Measurements from ENCODE around the gene HMGN1. TPM values are rescaled to one million over a fixed set of nuclear protein-coding genes. Genes with fewer than 3 reads are reported as not detected.

Gene HMGN1
- polyA plus RNA-seq, 1 of the 3 experiments (the other 2 are of a cell fraction), result 219 TPM

DNA sequence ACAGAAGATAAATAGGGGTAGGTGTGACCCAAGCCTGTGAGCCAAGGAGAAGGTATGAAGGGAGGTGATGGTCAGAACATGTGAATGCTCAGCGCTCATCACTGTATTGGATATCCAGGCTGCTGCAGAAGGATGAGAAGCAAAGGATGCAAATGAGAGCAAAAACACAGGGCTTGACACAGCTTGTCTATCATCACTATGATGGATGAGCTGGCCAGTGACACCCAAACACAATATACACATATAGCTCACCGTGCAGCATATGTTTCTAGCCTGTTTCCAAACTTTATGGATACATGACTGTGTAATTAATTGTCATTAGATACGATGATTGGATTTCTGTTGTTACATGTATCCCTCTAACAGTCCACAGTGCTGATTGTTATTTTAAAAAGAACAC is 13.8 kb upstream of the HMGN1 start:
- no peaks in the 10 kb centered on the region for H3K9me3 ChIP-seq
- 66% methylated on average over 3 of the region's 3 CpGs for WGBS (ENCODE audit: low lambda C conversion rate)
- no peak for DNase-seq
- no peak overlapping the region for H3K4me3 ChIP-seq (ENCODE audit: low read depth in 2 of 2, low read length in 1 of 2)
- H4K20me1 ChIP-seq (ENCODE audit: insufficient read depth), result no peaks in the 10 kb centered on the region
- ChIA-PET CTCF (interaction anchor here (0.7 kb wide), 1 partner anchor 11 kb away, joined by 3 read pairs; no protein-coding TSS in a partner anchor), POLR2A (interaction anchor here (1.7 kb wide), 1 partner anchor 17 kb away, joined by 5 read pairs; a partner anchor contains a TSS)
- no peak overlapping the region for H3K9ac ChIP-seq
- H3K9me2 ChIP-seq, result no peaks in the 10 kb centered on the region
- no peak overlapping the region for H3K4me2 ChIP-seq
- H3K27me3 ChIP-seq (ENCODE audit: insufficient read depth), result 0 out of 2 replicates have a peak, but pooled peaks cover 6% of the 10 kb centered on the region
- no peak overlapping the region for H2AFZ ChIP-seq (ENCODE audit: low read depth)
- no peaks in the 10 kb centered on the region for H3F3A ChIP-seq (replicated peaks; ENCODE audit: insufficient read depth)
- no peaks in the 10 kb centered on the region for H3K79me2 ChIP-seq (ENCODE audit: insufficient read depth)
- no peaks in the 10 kb centered on the region for H3K4me1 ChIP-seq (ENCODE audit: control insufficient read depth in 1 of 2, insufficient read depth in 2 of 2, low read depth in 1 of 2, low read length in 1 of 2)
- no peak for TF ChIP-seq CHD2 (IDR thresholded peaks at IDR 0.05; ENCODE audit: low read length, partially characterized antibody)
- no peak for TF ChIP-seq TCF12 (IDR thresholded peaks at IDR 0.05)
- TF ChIP-seq FOSL2 (IDR thresholded peaks at IDR 0.05; ENCODE audit: borderline replicate concordance, low read depth), result no peak
- no peak for TF ChIP-seq RFX5 (IDR thresholded peaks at IDR 0.05; ENCODE audit: low read length)
- TF ChIP-seq EZH2phosphoT487 (IDR thresholded peaks at IDR 0.05; ENCODE audit: borderline replicate concordance, low read depth), result no peak
- TF ChIP-seq, protein P1, sequence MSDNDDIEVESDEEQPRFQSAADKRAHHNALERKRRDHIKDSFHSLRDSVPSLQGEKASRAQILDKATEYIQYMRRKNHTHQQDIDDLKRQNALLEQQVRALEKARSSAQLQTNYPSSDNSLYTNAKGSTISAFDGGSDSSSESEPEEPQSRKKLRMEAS (IDR thresholded peaks at IDR 0.05; ENCODE audit: low read depth), result no peak
- no peak for TF ChIP-seq EP300 (IDR thresholded peaks at IDR 0.05; ENCODE audit: borderline replicate concordance in 1 of 2, low read depth in 1 of 2, low read length in 1 of 2)
- TF ChIP-seq TEAD4 (IDR thresholded peaks at IDR 0.05; ENCODE audit: borderline replicate concordance, insufficient read depth), result no peak
- no peak for TF ChIP-seq MEF2A (IDR thresholded peaks at IDR 0.05; ENCODE audit: borderline replicate concordance, low read depth)
- TF ChIP-seq NRF1 (IDR thresholded peaks at IDR 0.05; ENCODE audit: low read depth, low read length), result no peak
- TF ChIP-seq MXI1 (IDR thresholded peaks at IDR 0.05; ENCODE audit: low read depth, low read length), result no peak
- TF ChIP-seq POLR2AphosphoS5 (IDR thresholded peaks at IDR 0.05; ENCODE audit: low read depth, low read length), result no peak
- no peak for TF ChIP-seq ELF1 (IDR thresholded peaks at IDR 0.05)
- TF ChIP-seq, protein P2, sequence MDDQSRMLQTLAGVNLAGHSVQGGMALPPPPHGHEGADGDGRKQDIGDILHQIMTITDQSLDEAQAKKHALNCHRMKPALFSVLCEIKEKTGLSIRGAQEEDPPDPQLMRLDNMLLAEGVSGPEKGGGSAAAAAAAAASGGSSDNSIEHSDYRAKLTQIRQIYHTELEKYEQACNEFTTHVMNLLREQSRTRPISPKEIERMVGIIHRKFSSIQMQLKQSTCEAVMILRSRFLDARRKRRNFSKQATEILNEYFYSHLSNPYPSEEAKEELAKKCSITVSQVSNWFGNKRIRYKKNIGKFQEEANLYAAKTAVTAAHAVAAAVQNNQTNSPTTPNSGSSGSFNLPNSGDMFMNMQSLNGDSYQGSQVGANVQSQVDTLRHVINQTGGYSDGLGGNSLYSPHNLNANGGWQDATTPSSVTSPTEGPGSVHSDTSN (IDR thresholded peaks at IDR 0.05), result no peak
- TF ChIP-seq, protein P3, sequence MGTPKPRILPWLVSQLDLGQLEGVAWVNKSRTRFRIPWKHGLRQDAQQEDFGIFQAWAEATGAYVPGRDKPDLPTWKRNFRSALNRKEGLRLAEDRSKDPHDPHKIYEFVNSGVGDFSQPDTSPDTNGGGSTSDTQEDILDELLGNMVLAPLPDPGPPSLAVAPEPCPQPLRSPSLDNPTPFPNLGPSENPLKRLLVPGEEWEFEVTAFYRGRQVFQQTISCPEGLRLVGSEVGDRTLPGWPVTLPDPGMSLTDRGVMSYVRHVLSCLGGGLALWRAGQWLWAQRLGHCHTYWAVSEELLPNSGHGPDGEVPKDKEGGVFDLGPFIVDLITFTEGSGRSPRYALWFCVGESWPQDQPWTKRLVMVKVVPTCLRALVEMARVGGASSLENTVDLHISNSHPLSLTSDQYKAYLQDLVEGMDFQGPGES (IDR thresholded peaks at IDR 0.05; ENCODE audit: low read depth, low read length), result no peak
- no peak for TF ChIP-seq SMC3 (IDR thresholded peaks at IDR 0.05; ENCODE audit: low read depth, low read length)
- TF ChIP-seq, protein P4, sequence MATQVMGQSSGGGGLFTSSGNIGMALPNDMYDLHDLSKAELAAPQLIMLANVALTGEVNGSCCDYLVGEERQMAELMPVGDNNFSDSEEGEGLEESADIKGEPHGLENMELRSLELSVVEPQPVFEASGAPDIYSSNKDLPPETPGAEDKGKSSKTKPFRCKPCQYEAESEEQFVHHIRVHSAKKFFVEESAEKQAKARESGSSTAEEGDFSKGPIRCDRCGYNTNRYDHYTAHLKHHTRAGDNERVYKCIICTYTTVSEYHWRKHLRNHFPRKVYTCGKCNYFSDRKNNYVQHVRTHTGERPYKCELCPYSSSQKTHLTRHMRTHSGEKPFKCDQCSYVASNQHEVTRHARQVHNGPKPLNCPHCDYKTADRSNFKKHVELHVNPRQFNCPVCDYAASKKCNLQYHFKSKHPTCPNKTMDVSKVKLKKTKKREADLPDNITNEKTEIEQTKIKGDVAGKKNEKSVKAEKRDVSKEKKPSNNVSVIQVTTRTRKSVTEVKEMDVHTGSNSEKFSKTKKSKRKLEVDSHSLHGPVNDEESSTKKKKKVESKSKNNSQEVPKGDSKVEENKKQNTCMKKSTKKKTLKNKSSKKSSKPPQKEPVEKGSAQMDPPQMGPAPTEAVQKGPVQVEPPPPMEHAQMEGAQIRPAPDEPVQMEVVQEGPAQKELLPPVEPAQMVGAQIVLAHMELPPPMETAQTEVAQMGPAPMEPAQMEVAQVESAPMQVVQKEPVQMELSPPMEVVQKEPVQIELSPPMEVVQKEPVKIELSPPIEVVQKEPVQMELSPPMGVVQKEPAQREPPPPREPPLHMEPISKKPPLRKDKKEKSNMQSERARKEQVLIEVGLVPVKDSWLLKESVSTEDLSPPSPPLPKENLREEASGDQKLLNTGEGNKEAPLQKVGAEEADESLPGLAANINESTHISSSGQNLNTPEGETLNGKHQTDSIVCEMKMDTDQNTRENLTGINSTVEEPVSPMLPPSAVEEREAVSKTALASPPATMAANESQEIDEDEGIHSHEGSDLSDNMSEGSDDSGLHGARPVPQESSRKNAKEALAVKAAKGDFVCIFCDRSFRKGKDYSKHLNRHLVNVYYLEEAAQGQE (IDR thresholded peaks at IDR 0.05; ENCODE audit: low read depth, low read length), result no peak
- no peak for TF ChIP-seq JUND (IDR thresholded peaks at IDR 0.05)
- no peak for TF ChIP-seq YY1 (IDR thresholded peaks at IDR 0.05; ENCODE audit: low read depth)
- TF ChIP-seq RCOR1 (IDR thresholded peaks at IDR 0.05; ENCODE audit: low read length), result no peak
- H3K27ac ChIP-seq (ENCODE audit: low read depth in 2 of 2, low read length in 1 of 2), result no peak overlapping the region
- H3K36me3 ChIP-seq (replicated peaks in 1 of 2; ENCODE audit: control insufficient read depth in 1 of 2, insufficient read depth in 2 of 2, low read length in 1 of 2), result no peaks in the 10 kb centered on the region

All from SK-N-SH (cell line).